GM10248 (cell line): ENCODE measurements around the gene CES3.

ENCODE experiments used
- CTCF ChIA-PET: fragments of 300-600 bp; sonication (Branson Sonifier 250); formaldehyde crosslinking; extraction: SDS; loops from one replicate; lab custom pipeline; 2021; ENCODE audit warnings: antibody characterized with exemption; lab: Yijun Ruan, JAX
- POLR2A ChIA-PET: fragments of 350-650 bp; sonication (Branson Sonifier 250); formaldehyde crosslinking; extraction: SDS; loops from one replicate; lab custom pipeline; 2020; ENCODE audit warnings: antibody characterized with exemption; lab: Yijun Ruan, JAX
- DNase-seq: peaks from one replicate; pipeline ENCODE4 v3.0.0; 2012; ENCODE audit errors: extremely low spot score
- TF ChIP-seq, protein P1 (sequence below): IDR thresholded peaks from 2 replicates; pipeline ENCODE4 v1.5.1; 2012; ENCODE audit warnings: mild to moderate bottlenecking, low read depth; ENCODE audit errors: extremely low read depth, missing control alignments, control extremely low read depth

Gene CES3

DNA sequence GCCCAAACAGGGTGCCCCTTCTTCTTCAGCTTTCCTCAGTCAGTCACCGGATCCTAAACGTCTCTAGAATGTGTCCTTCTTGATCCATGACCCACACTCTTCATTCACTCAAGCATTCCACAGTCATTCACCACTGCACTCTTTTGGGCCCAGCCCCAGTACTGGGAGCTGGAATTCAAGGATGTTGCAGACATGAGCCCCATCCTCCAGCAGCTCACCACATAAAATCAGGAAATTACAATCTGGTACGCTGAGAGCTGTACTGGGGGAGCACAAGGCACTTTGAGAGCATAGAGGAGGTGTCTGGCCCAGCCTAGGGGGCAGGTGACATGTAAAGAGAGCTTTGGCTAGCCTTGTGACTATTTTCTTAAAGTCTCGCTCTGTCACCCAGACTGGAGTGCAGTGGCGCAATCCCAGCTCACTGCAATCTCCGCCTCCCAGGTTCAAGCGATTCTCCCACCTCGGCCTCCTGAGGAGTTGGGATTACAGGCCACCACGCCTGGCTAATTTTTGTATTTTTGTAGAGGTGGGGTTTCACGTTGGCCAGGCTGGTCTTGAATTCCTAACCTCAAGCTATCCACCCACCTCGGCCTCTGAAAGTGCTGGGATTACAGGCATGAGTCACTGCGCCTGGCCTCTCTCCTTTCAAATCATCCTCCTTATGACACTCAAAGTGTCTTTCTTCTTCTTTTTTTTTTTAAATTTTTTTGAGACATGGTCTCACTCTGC is 46.0 kb downstream of the CES3 start:
- DNase-seq: no peak
- CTCF ChIA-PET: interaction anchor here (0.8 to 2.2 kb wide), 8 partner anchors 11 to 178 kb away, joined by 3 to 17 read pairs (median 4); partner anchors contain the start of gene CES3
- TF ChIP-seq, protein P1, sequence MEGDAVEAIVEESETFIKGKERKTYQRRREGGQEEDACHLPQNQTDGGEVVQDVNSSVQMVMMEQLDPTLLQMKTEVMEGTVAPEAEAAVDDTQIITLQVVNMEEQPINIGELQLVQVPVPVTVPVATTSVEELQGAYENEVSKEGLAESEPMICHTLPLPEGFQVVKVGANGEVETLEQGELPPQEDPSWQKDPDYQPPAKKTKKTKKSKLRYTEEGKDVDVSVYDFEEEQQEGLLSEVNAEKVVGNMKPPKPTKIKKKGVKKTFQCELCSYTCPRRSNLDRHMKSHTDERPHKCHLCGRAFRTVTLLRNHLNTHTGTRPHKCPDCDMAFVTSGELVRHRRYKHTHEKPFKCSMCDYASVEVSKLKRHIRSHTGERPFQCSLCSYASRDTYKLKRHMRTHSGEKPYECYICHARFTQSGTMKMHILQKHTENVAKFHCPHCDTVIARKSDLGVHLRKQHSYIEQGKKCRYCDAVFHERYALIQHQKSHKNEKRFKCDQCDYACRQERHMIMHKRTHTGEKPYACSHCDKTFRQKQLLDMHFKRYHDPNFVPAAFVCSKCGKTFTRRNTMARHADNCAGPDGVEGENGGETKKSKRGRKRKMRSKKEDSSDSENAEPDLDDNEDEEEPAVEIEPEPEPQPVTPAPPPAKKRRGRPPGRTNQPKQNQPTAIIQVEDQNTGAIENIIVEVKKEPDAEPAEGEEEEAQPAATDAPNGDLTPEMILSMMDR: no peak
- POLR2A ChIA-PET: no interaction called here

DNA sequence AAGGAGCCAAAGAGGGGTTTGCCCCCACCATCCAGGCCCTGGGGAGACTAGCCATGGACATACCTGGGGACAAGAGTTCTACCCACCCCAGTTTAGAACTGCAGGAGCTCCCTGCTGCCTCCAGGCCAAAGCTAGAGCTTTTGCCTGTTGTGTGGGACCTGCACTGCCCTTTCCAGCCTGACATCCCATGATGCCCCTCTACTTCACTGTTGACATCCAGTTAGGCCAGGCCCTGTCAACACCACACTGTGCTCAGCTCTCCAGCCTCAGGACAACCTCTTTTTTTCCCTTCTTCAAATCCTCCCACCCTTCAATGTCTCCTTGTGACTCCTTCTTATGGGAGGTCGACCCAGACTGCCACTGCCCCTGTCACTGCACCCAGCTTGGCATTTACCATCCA is 48.1 kb downstream of the CES3 start:
- DNase-seq: no peak
- POLR2A ChIA-PET: no interaction called here
- CTCF ChIA-PET: interaction anchor here (0.6 to 1.5 kb wide), 3 partner anchors 9 to 20 kb away, joined by 3 to 8 read pairs (median 3); partner anchors contain the start of gene CES4A
- TF ChIP-seq, protein P1: no peak

DNA sequence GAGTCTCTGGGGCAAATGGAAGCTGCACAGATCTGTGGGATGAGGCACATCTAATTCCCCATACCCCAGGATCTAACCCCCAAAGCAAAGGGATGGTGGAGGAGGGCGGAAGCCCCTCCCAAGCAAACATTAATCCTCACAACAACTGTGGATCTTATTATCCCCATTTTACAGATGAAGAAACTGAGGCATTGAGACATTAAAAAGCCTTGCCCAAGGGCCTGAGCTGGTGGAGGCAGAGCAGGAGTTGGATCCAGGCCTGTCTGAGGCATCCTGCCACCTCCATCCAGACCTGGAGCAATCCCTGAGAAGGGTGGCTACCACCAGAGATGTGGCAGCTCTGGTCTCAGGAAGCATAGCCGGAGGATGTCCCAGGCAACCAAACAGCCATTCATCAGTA is 50.2 kb downstream of the CES3 start:
- POLR2A ChIA-PET: no interaction called here
- TF ChIP-seq, protein P1: no peak
- CTCF ChIA-PET: interaction anchor here (1.4 to 8.7 kb wide), 4 partner anchors 33 to 417 kb away, joined by 3 to 169 read pairs (median 26); no protein-coding TSS in a partner anchor

DNA sequence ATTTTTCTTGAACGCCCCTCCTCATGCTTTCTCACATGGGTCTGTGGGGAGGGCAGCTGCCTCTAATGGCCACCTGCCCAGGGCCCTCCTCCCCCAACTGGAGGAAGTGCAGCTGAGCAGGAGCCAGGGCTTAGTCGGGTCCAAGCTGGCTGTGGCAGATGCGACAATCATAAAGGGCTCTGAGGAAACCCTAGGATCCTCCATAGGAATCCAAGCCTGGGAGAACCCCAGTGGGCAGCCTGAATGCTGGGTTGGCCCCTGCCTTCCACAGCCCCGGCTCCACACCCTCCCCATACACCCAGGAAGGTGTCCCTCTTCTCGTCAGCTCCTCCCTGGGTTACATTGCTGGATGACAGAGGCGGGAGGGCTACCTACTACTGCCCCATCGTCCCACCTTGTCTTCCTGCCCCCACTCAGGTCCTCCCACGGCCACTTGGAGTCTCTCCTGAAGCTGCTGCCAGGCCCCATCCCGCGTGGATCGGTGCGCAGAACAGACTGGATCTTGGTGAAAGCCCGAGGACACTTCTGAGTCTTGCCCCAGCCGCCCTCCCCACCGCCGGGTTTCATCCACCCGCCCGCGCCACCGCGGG is 52.3 kb downstream of the CES3 start:
- POLR2A ChIA-PET: no interaction called here
- no peak for DNase-seq
- CTCF ChIA-PET: interaction anchor here (0.8 to 8.7 kb wide), 25 partner anchors 9 to 175 kb away, joined by 3 to 169 read pairs (median 4); partner anchors contain the start of genes FBXL8, NOL3 and TRADD
- TF ChIP-seq, protein P1: no peak

More for the DNA sequence above, 50.2 kb downstream of the CES3 start:
- no peak for DNase-seq

DNA sequence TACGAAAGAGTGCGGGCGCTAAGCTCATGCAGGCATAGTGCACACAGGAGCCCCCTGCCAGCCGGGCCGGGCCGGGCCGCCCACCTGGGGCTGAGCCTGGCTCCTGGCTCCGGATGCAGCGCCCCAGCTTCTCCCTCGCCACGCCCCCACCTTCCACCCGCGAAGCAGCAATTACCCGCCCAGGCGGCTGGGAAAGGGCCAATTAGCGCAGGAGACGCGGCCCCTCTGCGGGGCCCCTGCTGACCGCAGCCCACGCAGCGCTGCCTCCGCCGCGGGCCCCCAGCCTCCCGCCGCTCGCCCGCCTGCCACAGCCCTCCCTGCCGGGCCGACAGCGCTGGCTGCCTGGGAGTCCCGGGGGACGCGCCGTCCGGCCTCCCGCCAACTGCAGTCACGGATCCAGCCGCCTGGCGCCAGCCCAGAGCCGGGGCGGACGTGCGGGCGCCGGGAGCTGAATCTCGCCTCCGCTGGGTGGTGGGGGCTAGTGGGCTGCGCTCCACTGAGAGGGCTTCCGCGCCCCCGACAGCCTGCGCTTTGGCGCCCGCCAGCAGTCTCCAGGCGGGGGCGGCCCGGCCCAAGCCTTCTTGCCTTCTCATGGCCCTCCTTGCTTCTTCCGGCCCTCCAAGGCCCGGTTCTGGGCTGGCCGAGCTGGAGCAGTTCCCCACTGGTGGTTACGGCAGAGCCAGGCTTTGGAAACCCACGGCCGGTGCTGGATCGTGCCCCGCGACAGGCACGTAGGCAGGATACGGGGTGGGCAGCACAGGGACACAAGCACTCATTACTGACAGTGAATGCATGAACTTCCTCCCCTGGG is 53.0 kb downstream of the CES3 start:
- TF ChIP-seq, protein P1: no peak
- peak; percentile 68 for DNase-seq
- ChIA-PET POLR2A (no interaction called here), CTCF (interaction anchor here (0.5 to 8.7 kb wide), 26 partner anchors 9 to 175 kb away, joined by 3 to 169 read pairs (median 4); partner anchors contain the start of genes B3GNT9 and NOL3)

DNA sequence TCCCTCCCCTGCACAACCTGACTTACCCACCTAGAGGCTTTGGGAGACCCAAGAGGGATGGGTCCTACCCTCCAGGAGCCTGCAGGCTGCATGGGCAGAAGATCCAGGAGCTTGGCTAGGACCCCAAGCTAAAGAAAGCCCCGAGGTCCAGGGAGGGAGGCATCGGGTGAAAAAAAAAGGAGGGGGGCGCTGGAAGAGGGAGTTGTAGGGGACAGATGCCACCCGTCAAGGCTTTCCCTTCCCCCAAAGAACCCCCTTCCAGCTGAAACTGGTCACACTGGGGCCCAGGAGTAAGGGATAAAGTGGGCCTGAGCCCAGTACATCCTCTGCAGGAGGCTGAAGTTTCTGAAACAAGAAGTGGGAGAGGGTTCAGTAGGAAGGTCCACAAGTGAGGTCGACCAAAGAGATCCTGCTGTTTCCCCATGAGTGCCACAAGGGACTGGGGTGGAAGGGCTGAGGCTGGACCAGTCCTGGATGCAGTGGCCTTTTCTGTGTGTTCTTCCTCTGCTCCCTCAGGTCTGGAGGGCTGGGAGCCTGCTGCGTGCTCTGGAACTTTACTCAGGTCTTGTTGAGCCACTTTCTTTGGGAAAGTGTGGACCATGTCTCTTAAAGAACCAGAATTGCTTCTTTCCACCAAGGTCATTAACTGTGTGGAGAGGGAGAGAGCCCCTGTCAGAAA is 53.7 kb downstream of the CES3 start:
- TF ChIP-seq, protein P1: no peak
- POLR2A ChIA-PET: no interaction called here
- CTCF ChIA-PET: interaction anchor here (0.5 to 8.7 kb wide), 14 partner anchors 8 to 163 kb away, joined by 3 to 169 read pairs (median 6); partner anchors contain the start of gene B3GNT9
- no peak for DNase-seq
